ENCODE measurements around the gene PRXL2B.

DNA sequence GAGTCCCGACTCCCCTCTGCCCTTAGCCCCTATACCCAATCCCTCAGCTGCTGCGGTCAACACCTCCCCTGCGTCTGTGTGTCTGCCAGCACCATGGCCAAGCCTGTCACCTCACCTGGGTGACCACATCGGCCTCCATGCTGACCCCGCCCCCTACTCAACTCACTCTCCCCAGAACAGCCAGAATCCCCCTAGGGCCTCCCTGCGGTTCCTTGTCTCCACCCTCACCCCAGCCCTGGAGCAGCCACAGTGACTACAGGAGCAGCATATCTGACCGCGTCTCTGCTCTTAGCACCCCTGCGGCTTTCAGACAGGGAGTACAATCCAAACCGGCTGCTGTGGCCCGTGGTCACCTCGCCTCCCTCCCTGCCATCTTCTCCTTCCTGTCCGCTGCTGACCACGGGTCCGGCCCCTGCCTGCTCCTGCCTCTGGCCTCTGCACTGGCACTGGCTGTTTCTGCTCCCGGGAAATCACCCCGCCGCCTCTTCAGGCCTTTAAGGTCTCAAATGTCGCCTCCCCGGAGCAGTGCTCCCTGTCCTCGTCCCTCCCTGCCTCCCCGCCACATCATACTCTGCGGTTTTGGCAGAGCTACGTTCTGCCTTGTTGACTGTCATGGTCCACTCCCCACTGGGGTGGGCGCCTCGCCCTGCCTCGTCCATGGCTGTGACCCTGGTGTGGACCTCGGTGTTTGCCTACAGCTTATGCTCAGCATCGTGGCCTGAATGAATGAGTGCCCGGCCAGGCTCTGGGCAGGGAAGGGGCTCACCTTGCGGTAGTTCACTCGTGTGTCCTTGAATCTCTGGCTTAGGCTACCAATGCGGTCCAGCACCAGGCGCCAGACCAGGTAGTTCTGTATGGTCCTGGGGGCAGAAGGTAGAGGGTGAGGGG lies 11.1 kb downstream of the PRXL2B start:
- TF ChIP-seq, protein P1, sequence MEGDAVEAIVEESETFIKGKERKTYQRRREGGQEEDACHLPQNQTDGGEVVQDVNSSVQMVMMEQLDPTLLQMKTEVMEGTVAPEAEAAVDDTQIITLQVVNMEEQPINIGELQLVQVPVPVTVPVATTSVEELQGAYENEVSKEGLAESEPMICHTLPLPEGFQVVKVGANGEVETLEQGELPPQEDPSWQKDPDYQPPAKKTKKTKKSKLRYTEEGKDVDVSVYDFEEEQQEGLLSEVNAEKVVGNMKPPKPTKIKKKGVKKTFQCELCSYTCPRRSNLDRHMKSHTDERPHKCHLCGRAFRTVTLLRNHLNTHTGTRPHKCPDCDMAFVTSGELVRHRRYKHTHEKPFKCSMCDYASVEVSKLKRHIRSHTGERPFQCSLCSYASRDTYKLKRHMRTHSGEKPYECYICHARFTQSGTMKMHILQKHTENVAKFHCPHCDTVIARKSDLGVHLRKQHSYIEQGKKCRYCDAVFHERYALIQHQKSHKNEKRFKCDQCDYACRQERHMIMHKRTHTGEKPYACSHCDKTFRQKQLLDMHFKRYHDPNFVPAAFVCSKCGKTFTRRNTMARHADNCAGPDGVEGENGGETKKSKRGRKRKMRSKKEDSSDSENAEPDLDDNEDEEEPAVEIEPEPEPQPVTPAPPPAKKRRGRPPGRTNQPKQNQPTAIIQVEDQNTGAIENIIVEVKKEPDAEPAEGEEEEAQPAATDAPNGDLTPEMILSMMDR (IDR thresholded peaks at IDR 0.05; ENCODE audit: low read depth, low read length, missing input control): no peak
- no peak for TF ChIP-seq JUND (IDR thresholded peaks at IDR 0.05)
- TF ChIP-seq, protein P2, sequence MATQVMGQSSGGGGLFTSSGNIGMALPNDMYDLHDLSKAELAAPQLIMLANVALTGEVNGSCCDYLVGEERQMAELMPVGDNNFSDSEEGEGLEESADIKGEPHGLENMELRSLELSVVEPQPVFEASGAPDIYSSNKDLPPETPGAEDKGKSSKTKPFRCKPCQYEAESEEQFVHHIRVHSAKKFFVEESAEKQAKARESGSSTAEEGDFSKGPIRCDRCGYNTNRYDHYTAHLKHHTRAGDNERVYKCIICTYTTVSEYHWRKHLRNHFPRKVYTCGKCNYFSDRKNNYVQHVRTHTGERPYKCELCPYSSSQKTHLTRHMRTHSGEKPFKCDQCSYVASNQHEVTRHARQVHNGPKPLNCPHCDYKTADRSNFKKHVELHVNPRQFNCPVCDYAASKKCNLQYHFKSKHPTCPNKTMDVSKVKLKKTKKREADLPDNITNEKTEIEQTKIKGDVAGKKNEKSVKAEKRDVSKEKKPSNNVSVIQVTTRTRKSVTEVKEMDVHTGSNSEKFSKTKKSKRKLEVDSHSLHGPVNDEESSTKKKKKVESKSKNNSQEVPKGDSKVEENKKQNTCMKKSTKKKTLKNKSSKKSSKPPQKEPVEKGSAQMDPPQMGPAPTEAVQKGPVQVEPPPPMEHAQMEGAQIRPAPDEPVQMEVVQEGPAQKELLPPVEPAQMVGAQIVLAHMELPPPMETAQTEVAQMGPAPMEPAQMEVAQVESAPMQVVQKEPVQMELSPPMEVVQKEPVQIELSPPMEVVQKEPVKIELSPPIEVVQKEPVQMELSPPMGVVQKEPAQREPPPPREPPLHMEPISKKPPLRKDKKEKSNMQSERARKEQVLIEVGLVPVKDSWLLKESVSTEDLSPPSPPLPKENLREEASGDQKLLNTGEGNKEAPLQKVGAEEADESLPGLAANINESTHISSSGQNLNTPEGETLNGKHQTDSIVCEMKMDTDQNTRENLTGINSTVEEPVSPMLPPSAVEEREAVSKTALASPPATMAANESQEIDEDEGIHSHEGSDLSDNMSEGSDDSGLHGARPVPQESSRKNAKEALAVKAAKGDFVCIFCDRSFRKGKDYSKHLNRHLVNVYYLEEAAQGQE (IDR thresholded peaks at IDR 0.05): no peak
- TF ChIP-seq, protein P3, sequence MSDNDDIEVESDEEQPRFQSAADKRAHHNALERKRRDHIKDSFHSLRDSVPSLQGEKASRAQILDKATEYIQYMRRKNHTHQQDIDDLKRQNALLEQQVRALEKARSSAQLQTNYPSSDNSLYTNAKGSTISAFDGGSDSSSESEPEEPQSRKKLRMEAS (IDR thresholded peaks at IDR 0.05): no peak
- no peak for TF ChIP-seq EGR1 (IDR thresholded peaks at IDR 0.05; ENCODE audit: low read depth in 2 of 2)
